Activated T-cell treated with anti-CD3 and anti-CD28 coated beads, Interleukin-2, amount 50 U/mL, for 48 hours (primary cell): ENCODE data around the gene LZTR1.
"Not testable (repeated sequence)": the region's sequence is repeated elsewhere in the genome, so short reads cannot be mapped to it uniquely, and the experiment has no call there.

Source experiments
- DNase-seq, 2 experiments: peaks; one replicate each; pipeline ENCODE4 v3.0.0-alpha.2; 2020

The LZTR1 gene

GRCh38 chr22:21042978-21043859 lies 61.1 kb downstream of the LZTR1 start:
- no peak for DNase-seq

GRCh38 chr22:21043860-21044535 lies 61.9 kb downstream of the LZTR1 start:
- DNase-seq = no peak

GRCh38 chr22:21044931-21045584 lies 63.0 kb downstream of the LZTR1 start:
- peak in 1 of 2 experiments; percentile 29 for DNase-seq

- peak; percentile 80 to 86 for DNase-seq
Measured at GRCh38 chr22:21045585-21046294, 63.6 kb downstream of the LZTR1 start, which contains the start of gene LRRC74B. Gene LRRC74B (plus strand): TSS chr22:21045946. CDS start chr22:21045987, 41 bp downstream.

GRCh38 chr22:21047035-21047661 lies 65.1 kb downstream of the LZTR1 start:
- no peak for DNase-seq

GRCh38 chr22:21047730-21048129 lies 65.6 kb downstream of the LZTR1 start:
- no peak for DNase-seq

GRCh38 chr22:21048448-21048847 lies 66.4 kb downstream of the LZTR1 start:
- not testable (repeated sequence) for DNase-seq
